ENCODE results near the gene ST3GAL3. TPM values are rescaled to one million over a fixed set of nuclear protein-coding genes. Genes with fewer than 3 reads are reported as not detected.

Gene ST3GAL3
- total RNA-seq, 6 experiments from 2014 or later = 6.4 to 14.2 (median 12.0) TPM

- peaks cover 0 to 19% (median 3%) of the 10 kb centered on the region in 4 donors for H3K4me1 ChIP-seq
- H3K36me3 ChIP-seq = no peaks in the 10 kb centered on the region
- ATAC-seq (peak in 1 of 4 donors; percentile 1), DNase-seq (no peak)
- no peak overlapping the region for H3K27ac ChIP-seq
- intact Hi-C loops (cut with DNase I) = loop anchor here (5.0 to 10.0 kb wide), 2 partner anchors 168 to 171 kb away; no protein-coding TSS in a partner anchor
- H3K27me3 ChIP-seq = no peaks in the 10 kb centered on the region
- H3K9me3 ChIP-seq = no peaks in the 10 kb centered on the region
- WGBS (ENCODE audit: insufficient coverage, low coverage, low lambda C conversion rate, missing lambda C conversion rate) = 63% methylated on average over 4 of the region's 8 CpGs
- TF ChIP-seq POLR2A (IDR thresholded peaks at IDR 0.05) = no peak
- TF ChIP-seq CTCF (IDR thresholded peaks at IDR 0.05) = no peak
- peak overlapping the region in 2 of 3 donors; percentile 27 to 29 for H3K4me3 ChIP-seq
Observed at GRCh38 chr1:43932786-43933385, 225.6 kb downstream of the ST3GAL3 start.

GRCh38 chr1:43933386-43934100 is 226.2 kb downstream of the ST3GAL3 start, which contains the start of gene ARTN:
Gene ARTN, plus strand, starts transcription at chr1:43933801. Its CDS starts 1,856 bp downstream, at chr1:43935657.
- WGBS (ENCODE audit: insufficient coverage, low coverage, low lambda C conversion rate, missing lambda C conversion rate) = 4% methylated on average over 20 of the region's 42 CpGs
- Histone ChIP-seq H3K4me3 (peak within 1 kb of the TSS in 2 of 3 donors; percentile 27 to 29), H3K4me1 (peaks cover 0 to 19% (median 3%) of the 10 kb centered on the region in 4 donors), H3K27ac (no peak within 1 kb of the TSS), H3K36me3 (no peaks in the 10 kb centered on the region), H3K9me3 (no peaks in the 10 kb centered on the region), H3K27me3 (no peaks in the 10 kb centered on the region)
- TF ChIP-seq POLR2A (IDR thresholded peaks at IDR 0.05) (no peak), CTCF (IDR thresholded peaks at IDR 0.05) (no peak)
- intact Hi-C loops (cut with DNase I) = loop anchor here (5.0 to 10.0 kb wide), 2 partner anchors 169 to 171 kb away; no protein-coding TSS in a partner anchor
- ATAC-seq (peak; percentile 19 to 40 (median 36)), DNase-seq (peak in 1 of 3 donors; percentile 43)

DNA sequence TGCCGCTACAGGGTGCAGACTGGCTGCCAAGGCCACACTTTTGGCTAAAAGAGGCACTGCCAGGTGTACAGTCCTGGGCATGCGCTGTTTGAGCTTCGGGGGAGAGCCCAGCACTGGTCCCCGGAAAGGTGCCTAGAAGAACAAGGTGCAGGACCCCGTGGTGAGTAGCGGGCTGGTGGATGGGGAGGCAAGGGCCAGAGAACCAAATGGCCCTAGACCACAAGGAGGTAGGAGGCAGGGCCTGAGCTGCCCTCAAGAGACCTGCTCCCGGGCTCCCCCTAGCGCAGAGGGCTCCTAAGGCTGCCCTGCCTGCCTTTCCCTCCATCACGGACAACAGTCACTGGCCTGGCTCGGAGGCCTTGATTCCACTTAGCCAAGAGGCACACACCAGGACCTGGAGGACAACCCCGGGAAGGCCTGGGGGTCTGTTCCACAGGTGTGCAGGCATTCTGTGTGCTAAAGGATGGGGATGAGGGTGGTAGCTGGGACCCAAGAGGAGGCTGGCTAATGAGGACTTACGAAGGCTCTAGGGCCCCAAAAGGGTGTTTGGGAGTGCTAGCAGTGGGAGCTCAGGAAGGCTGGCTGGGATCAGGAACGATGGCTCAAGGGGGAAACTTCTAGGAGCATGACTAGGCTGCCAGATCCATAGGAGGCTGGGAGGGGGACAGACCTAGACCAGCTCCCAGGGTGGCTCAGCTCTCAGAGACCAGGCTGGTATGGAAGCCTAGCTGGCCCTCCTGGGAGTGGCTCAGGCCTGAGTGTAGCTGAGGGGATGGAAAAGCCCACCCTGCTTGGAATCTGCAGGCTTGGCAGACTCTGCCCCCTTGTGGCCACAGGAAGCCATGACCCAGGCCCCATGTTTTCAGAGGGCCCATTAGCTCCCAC is 227.0 kb downstream of the ST3GAL3 start:
- intact Hi-C loops (cut with DNase I) = loop anchor here (5.0 to 10.0 kb wide), 2 partner anchors 170 to 172 kb away; no protein-coding TSS in a partner anchor

More for the DNA sequence above, 227.0 kb downstream of the ST3GAL3 start:
- Histone ChIP-seq H3K27ac (no peak overlapping the region), H3K9me3 (no peaks in the 10 kb centered on the region), H3K36me3 (no peaks in the 10 kb centered on the region), H3K4me1 (peaks cover 0 to 19% (median 3%) of the 10 kb centered on the region in 4 donors), H3K27me3 (no peaks in the 10 kb centered on the region), H3K4me3 (peak overlapping the region in 2 of 3 donors; percentile 27 to 29)
- ATAC-seq (peak; percentile 70 to 81 (median 75)), DNase-seq (peak; percentile 71 to 76 (median 73))
- 22% methylated on average over 10 of the region's 13 CpGs for WGBS (ENCODE audit: insufficient coverage, low coverage, low lambda C conversion rate, missing lambda C conversion rate)
- peak; percentile 62 to 74 (median 63) for TF ChIP-seq CTCF (IDR thresholded peaks at IDR 0.05)
- TF ChIP-seq POLR2A (IDR thresholded peaks at IDR 0.05) = no peak

Data from right lobe of liver (tissue), 6 donors.